Mesenchymal stem cell (in vitro differentiated cells and primary cell): ENCODE results near the gene UBE2F.
A peak's percentile ranks its signal among the peaks of the same experiment; 100 is the strongest.
"Not testable (repeated sequence)": the region's sequence is repeated elsewhere in the genome, so short reads cannot be mapped to it uniquely, and the experiment has no call there.

ENCODE experiments used
- DNase-seq: peaks from one replicate; pipeline ENCODE4 v3.0.0-alpha.2; 2013
- H2AFZ ChIP-seq: one replicate; pipeline ENCODE4 v1.6.1; 2013; ENCODE audit warnings: low read depth, mild to moderate bottlenecking, control low read depth, inconsistent platforms, low read length, moderate library complexity
- H2AK5ac ChIP-seq: 2 replicates; pipeline ENCODE4 v1.6.1; 2013; ENCODE audit warnings: low read length, moderate library complexity, mild to moderate bottlenecking, inconsistent platforms; ENCODE audit not compliant: severe bottlenecking
- H2BK120ac ChIP-seq: one replicate; pipeline ENCODE4 v1.6.1; 2013; ENCODE audit warnings: low read depth, mild to moderate bottlenecking, inconsistent platforms, low read length, moderate library complexity
- H2BK12ac ChIP-seq, 2 experiments: one replicate each; pipeline ENCODE4 v1.6.1; 2013; ENCODE audit warnings: inconsistent platforms in 2 of 2, low read length in 2 of 2, mild to moderate bottlenecking in 2 of 2, moderate library complexity in 2 of 2, control low read depth in 1 of 2
- H2BK15ac ChIP-seq: one replicate; pipeline ENCODE4 v1.6.1; 2013; ENCODE audit warnings: mild to moderate bottlenecking, low read depth, inconsistent platforms; ENCODE audit not compliant: poor library complexity, severe bottlenecking
- H2BK5ac ChIP-seq: 2 replicates; pipeline ENCODE4 v1.6.1; 2013; ENCODE audit warnings: low read depth, mild to moderate bottlenecking, low read length, control low read depth, inconsistent platforms; ENCODE audit not compliant: poor library complexity, severe bottlenecking
- H3K14ac ChIP-seq, 2 experiments: one replicate each; pipeline ENCODE4 v1.6.1; 2013; ENCODE audit warnings: inconsistent platforms in 2 of 2, low read length in 2 of 2, control low read depth in 1 of 2, mild to moderate bottlenecking in 1 of 2, moderate library complexity in 1 of 2
- H3K18ac ChIP-seq, 2 experiments: one replicate each; pipeline ENCODE4 v1.6.1; 2013; ENCODE audit warnings: inconsistent platforms in 2 of 2, low read length in 2 of 2, control low read depth in 1 of 2, low read depth in 1 of 2, mild to moderate bottlenecking in 1 of 2
- H3K23ac ChIP-seq, 2 experiments: one replicate each; pipeline ENCODE4 v1.6.1; 2013; ENCODE audit warnings: inconsistent platforms in 2 of 2, low read length in 2 of 2, mild to moderate bottlenecking in 2 of 2, moderate library complexity in 2 of 2, control low read depth in 1 of 2
- H3K27ac ChIP-seq: 2 replicates; pipeline ENCODE4 v1.5.1; 2013; ENCODE audit warnings: mild to moderate bottlenecking, moderate library complexity, low read length, control low read depth, inconsistent platforms; ENCODE audit not compliant: poor library complexity, severe bottlenecking
- H3K27me3 ChIP-seq, 2 experiments: 2 replicates each; pipeline versions ENCODE4 v1.6.1 to v1.7.0; 2013; ENCODE audit warnings: low read length in 2 of 2, mild to moderate bottlenecking in 2 of 2, moderate library complexity in 2 of 2, control low read depth in 1 of 2, inconsistent platforms in 1 of 2; ENCODE audit not compliant: control insufficient read depth in 1 of 2, insufficient read depth in 1 of 2
- H3K36me3 ChIP-seq, 2 experiments: 2 replicates each; pipeline versions ENCODE4 v1.6.1 to v1.7.0; 2013; ENCODE audit warnings: low read length in 2 of 2, control low read depth in 1 of 2, inconsistent platforms in 1 of 2, low read depth in 1 of 2, mild to moderate bottlenecking in 1 of 2; ENCODE audit not compliant: insufficient read depth in 2 of 2, control insufficient read depth in 1 of 2
- H3K4ac ChIP-seq, 2 experiments: one replicate each; pipeline ENCODE4 v1.6.1; 2013; ENCODE audit warnings: inconsistent platforms in 2 of 2, low read length in 2 of 2, mild to moderate bottlenecking in 2 of 2, moderate library complexity in 2 of 2, control low read depth in 1 of 2, low read depth in 1 of 2
- H3K4me1 ChIP-seq: 2 replicates; pipeline ENCODE4 v1.6.1; 2013; ENCODE audit warnings: low read depth, low read length, control low read depth; ENCODE audit not compliant: control insufficient read depth, insufficient read depth
- H3K4me2 ChIP-seq: 2 replicates; pipeline ENCODE4 v1.6.1; 2013; ENCODE audit warnings: low read length, mild to moderate bottlenecking, inconsistent platforms; ENCODE audit not compliant: poor library complexity, severe bottlenecking
- H3K4me3 ChIP-seq, 2 experiments: 2 replicates each; pipeline versions ENCODE4 v1.5.1 to v1.7.0; 2013; ENCODE audit warnings: low read length in 2 of 2, mild to moderate bottlenecking in 2 of 2, control low read depth in 1 of 2, low read depth in 1 of 2; ENCODE audit not compliant: insufficient read depth in 1 of 2
- H3K79me1 ChIP-seq: replicated peaks from 2 replicates; pipeline ENCODE4 v1.6.1; 2013; ENCODE audit warnings: mild to moderate bottlenecking, control low read depth, low read length, inconsistent platforms; ENCODE audit not compliant: poor library complexity, severe bottlenecking
- H3K9ac ChIP-seq: 2 replicates; pipeline ENCODE4 v1.7.0; 2013; ENCODE audit warnings: mild to moderate bottlenecking, low read length, moderate library complexity
- H3K9me3 ChIP-seq: 2 replicates; pipeline ENCODE4 v1.7.0; 2013; ENCODE audit warnings: mild to moderate bottlenecking, low read length; ENCODE audit not compliant: control insufficient read depth
- H4K8ac ChIP-seq: one replicate; pipeline ENCODE4 v1.6.1; 2013; ENCODE audit warnings: inconsistent platforms, mild to moderate bottlenecking, low read length, moderate library complexity
- H4K91ac ChIP-seq: one replicate; pipeline ENCODE4 v1.6.1; 2013; ENCODE audit warnings: mild to moderate bottlenecking, low read length, inconsistent platforms
- WGBS: methylation state at CpG from one replicate; pipeline ENCODE4 v1.1.7; 2013; ENCODE audit warnings: mixed read lengths; 5-methylcytosine and 5-hydroxymethylcytosine counted together

The UBE2F gene

DNA sequence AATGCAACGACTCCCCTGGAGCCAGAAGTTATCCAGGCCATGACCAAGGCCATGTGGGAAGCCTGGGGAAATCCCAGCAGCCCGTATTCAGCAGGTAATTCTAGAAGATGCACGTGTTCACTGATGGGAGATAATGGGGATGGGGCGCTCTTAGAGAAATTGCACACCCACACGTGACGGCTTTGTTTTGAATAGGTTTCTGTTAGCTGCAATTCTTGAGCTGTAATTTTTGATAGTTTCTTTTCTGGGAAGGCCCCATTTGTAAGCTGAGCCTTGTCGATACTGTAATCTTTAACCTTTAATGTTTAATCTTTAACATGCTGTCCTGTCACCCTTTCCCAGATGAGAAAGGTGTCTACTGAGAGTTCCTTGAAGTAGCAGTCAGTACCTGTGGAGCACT lies 97.6 kb downstream of the UBE2F start:
- H2BK120ac ChIP-seq, result no peak overlapping the region
- no peak for DNase-seq
- no peaks in the 10 kb centered on the region for H3K27me3 ChIP-seq
- peaks cover 21 to 47% of the 10 kb centered on the region in 2 experiments for H3K36me3 ChIP-seq
- H3K23ac ChIP-seq, result no peak overlapping the region
- H3K4me1 ChIP-seq, result peaks cover 7% of the 10 kb centered on the region
- no peak overlapping the region for H3K4ac ChIP-seq
- peak overlapping the region; percentile 41 for H2AK5ac ChIP-seq
- H3K4me2 ChIP-seq, result peak overlapping the region; percentile 8
- no peak overlapping the region for H3K9ac ChIP-seq
- no peak overlapping the region for H4K8ac ChIP-seq
- no peak overlapping the region for H2AFZ ChIP-seq
- no peaks in the 10 kb centered on the region for H3K9me3 ChIP-seq
- H3K14ac ChIP-seq, result no peak overlapping the region
- H2BK12ac ChIP-seq, result no peak overlapping the region
- H3K79me1 ChIP-seq, result peaks cover 22% of the 10 kb centered on the region
- WGBS, result 98% methylated on average over 6 of the region's 7 CpGs
- H2BK5ac ChIP-seq, result no peak overlapping the region
- H2BK15ac ChIP-seq, result no peak overlapping the region
- no peak overlapping the region for H3K4me3 ChIP-seq
- no peak overlapping the region for H3K18ac ChIP-seq
- no peak overlapping the region for H3K27ac ChIP-seq
- H4K91ac ChIP-seq, result no peak overlapping the region

DNA sequence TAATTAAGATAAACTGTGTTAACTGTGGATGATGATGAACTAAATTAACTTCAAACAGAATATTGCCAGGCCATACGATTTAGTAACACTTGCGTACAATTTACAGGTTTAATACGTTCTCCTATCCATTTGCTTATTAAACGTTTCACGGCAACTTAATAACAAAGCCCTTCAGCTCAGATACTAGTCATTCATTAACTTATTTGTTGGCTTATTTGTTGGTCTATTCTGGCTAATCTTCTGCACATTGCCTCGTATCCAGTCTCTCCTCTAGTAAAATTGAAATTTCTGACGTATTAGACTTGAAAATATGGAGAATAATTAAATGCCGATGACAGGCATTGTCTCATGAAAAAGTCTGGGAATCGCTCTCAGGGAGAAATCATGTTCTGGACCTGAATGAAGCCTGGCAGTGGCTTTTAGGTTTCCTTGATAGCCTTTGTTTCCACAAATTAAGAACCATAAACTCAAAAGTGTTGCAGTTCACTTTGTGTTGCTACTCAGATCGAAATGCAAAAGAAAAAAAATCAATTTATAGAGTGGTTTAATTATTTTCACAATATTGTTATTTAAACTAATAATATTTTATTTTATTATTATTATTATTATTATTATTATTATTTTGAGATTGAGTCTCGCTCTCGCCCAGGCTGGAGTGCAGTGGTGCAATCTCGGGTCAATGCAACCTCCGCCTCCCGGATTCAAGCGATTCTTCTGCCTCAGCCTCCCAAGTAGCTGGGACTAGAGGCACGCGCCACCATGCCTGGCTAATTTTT lies 98.4 kb downstream of the UBE2F start:
- Histone ChIP-seq H3K27me3 (no peaks in the 10 kb centered on the region), H3K4me2 (no peak overlapping the region), H4K8ac (no peak overlapping the region), H3K4me3 (no peak overlapping the region), H3K18ac (no peak overlapping the region), H3K23ac (no peak overlapping the region), H2AFZ (no peak overlapping the region), H2BK5ac (no peak overlapping the region), H3K4me1 (peaks cover 7% of the 10 kb centered on the region), H3K4ac (no peak overlapping the region), H3K27ac (no peak overlapping the region), H2BK12ac (no peak overlapping the region), H3K9ac (no peak overlapping the region), H3K14ac (no peak overlapping the region), H2BK15ac (no peak overlapping the region), H4K91ac (no peak overlapping the region), H3K79me1 (peaks cover 21% of the 10 kb centered on the region), H3K36me3 (peaks cover 28 to 55% of the 10 kb centered on the region in 2 experiments), H3K9me3 (no peaks in the 10 kb centered on the region), H2BK120ac (no peak overlapping the region), H2AK5ac (no peak overlapping the region)
- WGBS, result 88% methylated on average over 16 of the region's 18 CpGs
- DNase-seq, result no peak

DNA sequence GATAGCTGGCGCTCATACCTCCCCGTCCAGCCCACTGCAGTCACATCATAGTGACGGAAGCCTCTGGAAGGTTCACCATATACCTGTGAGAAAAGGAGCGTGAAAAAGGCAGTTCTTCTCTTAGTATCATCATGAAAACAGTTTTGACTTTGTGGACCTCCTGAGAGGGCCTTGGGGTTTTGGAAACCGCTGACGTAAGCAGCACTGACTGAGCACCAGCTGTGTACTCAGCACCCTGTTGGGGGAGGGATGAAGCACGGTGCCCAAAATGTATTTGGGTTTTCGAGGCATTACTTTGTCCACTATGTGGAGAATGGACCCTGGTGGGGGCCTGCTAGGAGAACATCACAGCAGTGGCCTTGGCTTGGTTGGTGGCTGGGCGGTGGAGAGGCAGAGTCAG lies 99.4 kb downstream of the UBE2F start:
- no peak overlapping the region for H2BK15ac ChIP-seq

DNA sequence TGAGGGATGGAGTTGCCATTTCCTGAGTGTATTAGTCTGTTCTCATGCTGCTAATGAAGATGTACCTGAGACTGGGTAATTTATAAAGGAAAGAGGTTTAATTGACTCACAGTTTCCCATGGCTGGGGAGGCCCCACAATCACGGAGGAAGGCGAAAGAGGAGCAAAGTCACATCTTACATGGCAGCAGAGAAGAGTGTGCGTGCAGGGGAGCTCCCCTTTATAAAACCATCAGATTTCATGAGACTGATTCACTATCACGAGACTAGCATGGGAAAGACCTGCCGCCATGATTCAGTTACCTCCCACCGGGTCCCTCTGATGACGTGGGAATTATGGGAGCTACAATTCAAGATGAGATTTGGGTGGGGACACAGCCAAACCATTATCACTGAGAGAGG lies 99.9 kb downstream of the UBE2F start:
- not testable (repeated sequence) for H3K9me3 ChIP-seq, H3K9ac ChIP-seq, H3K18ac ChIP-seq, H3K4me1 ChIP-seq, H3K4ac ChIP-seq, H2BK5ac ChIP-seq, H2BK15ac ChIP-seq, H2AK5ac ChIP-seq, H2BK12ac ChIP-seq, H2AFZ ChIP-seq, H3K27me3 ChIP-seq, H3K23ac ChIP-seq, H3K14ac ChIP-seq, H2BK120ac ChIP-seq, H3K4me2 ChIP-seq, H4K8ac ChIP-seq, H4K91ac ChIP-seq, H3K4me3 ChIP-seq, H3K27ac ChIP-seq, DNase-seq
- Histone ChIP-seq H3K79me1 (peaks cover 19% of the 10 kb centered on the region), H3K36me3 (peaks cover 28 to 60% of the 10 kb centered on the region in 2 experiments)
- 88% methylated on average over 7 of the region's 7 CpGs for WGBS

More for the DNA sequence above, 99.4 kb downstream of the UBE2F start:
- DNase-seq, result no peak
- H3K23ac ChIP-seq, result no peak overlapping the region
- no peak overlapping the region for H2BK12ac ChIP-seq
- no peak overlapping the region for H3K27ac ChIP-seq
- no peak overlapping the region for H3K9ac ChIP-seq
- no peak overlapping the region for H4K8ac ChIP-seq
- H2BK5ac ChIP-seq, result no peak overlapping the region
- no peak overlapping the region for H3K18ac ChIP-seq
- H3K27me3 ChIP-seq, result no peaks in the 10 kb centered on the region
- H3K79me1 ChIP-seq, result peaks cover 19% of the 10 kb centered on the region
- H4K91ac ChIP-seq, result no peak overlapping the region
- no peak overlapping the region for H2BK120ac ChIP-seq
- peaks cover 28 to 55% of the 10 kb centered on the region in 2 experiments for H3K36me3 ChIP-seq
- no peak overlapping the region for H3K4me2 ChIP-seq
- WGBS, result 91% methylated on average over 9 of the region's 9 CpGs
- H2AFZ ChIP-seq, result no peak overlapping the region
- no peak overlapping the region for H3K4me3 ChIP-seq
- no peak overlapping the region for H3K14ac ChIP-seq
- peaks cover 7% of the 10 kb centered on the region for H3K4me1 ChIP-seq
- H2AK5ac ChIP-seq, result no peak overlapping the region
- no peaks in the 10 kb centered on the region for H3K9me3 ChIP-seq
- no peak overlapping the region for H3K4ac ChIP-seq
